RPMI7951 (cell line): ENCODE results near the gene COX4I2. TPM values are rescaled to one million over a fixed set of nuclear protein-coding genes. Genes with fewer than 3 reads are reported as not detected.
"Not testable (repeated sequence)": the region's sequence is repeated elsewhere in the genome, so short reads cannot be mapped to it uniquely, and the experiment has no call there.

ENCODE experiments used
- DNase-seq: peaks from one replicate; pipeline ENCODE4 v3.0.0-alpha.2; 2012; ENCODE audit warnings: low read depth
- total RNA-seq: library from RNA; depleted of rRNA; stranded (reverse); fragments of >200 nt; shearing (Covaris generic); gene quantifications from 2 replicates; pipeline ENCODE4 v1.2.3, GENCODE V29; 2014; rRNA removed

COX4I2 gene
- not detected in 2 replicates for total RNA-seq

- DNase-seq, result no peak
Measured at GRCh38 chr20:31637660-31638059, at the start of gene COX4I2. TSS of gene COX4I2 (plus strand) at chr20:31637912. CDS start at chr20:31639018, 1,106 bp downstream.

- no peak for DNase-seq
Measured at GRCh38 chr20:31590717-31591225, 46.9 kb upstream of the COX4I2 start.

- DNase-seq, result peak; percentile 100
Measured at GRCh38 chr20:31593221-31594001, 44.3 kb upstream of the COX4I2 start.

GRCh38 chr20:31594002-31594557, 43.6 kb upstream of the COX4I2 start:
- no peak for DNase-seq

- DNase-seq, result peak; percentile 33
Measured at GRCh38 chr20:31594558-31595379, 42.9 kb upstream of the COX4I2 start.

- no peak for DNase-seq
Measured at GRCh38 chr20:31595380-31595653, 42.4 kb upstream of the COX4I2 start.

GRCh38 chr20:31595654-31596411, 41.9 kb upstream of the COX4I2 start:
- DNase-seq, result peak; percentile 100

GRCh38 chr20:31596412-31596715, 41.3 kb upstream of the COX4I2 start:
- not testable (repeated sequence) for DNase-seq

- no peak for DNase-seq
Measured at GRCh38 chr20:31596831-31597480, 40.8 kb upstream of the COX4I2 start.

- DNase-seq, result no peak
Measured at GRCh38 chr20:31597481-31597855, 40.2 kb upstream of the COX4I2 start.

- DNase-seq, result no peak
Measured at GRCh38 chr20:31602431-31602778, 35.3 kb upstream of the COX4I2 start.

- DNase-seq, result peak; percentile 93
Measured at GRCh38 chr20:31602779-31603441, 34.8 kb upstream of the COX4I2 start.

- peak; percentile 98 for DNase-seq
Measured at GRCh38 chr20:31603822-31604566, 33.7 kb upstream of the COX4I2 start.

- no peak for DNase-seq
Measured at GRCh38 chr20:31604567-31605030, 33.1 kb upstream of the COX4I2 start.

- peak; percentile 99 for DNase-seq
Measured at GRCh38 chr20:31605031-31605901, 32.4 kb upstream of the COX4I2 start, which contains the start of gene ID1. TSS of gene ID1 (plus strand) at chr20:31605289. CDS start at chr20:31605388, 99 bp downstream.

- DNase-seq, result no peak
Measured at GRCh38 chr20:31605902-31606803, 31.6 kb upstream of the COX4I2 start.

GRCh38 chr20:31606804-31607639, 30.7 kb upstream of the COX4I2 start:
- peak; percentile 71 for DNase-seq
